ENCODE results near the gene TLCD1. TPM values are rescaled to one million over a fixed set of nuclear protein-coding genes. Genes with fewer than 3 reads are reported as not detected.
A peak's percentile ranks its signal among the peaks of the same experiment; 100 is the strongest.

TLCD1 gene
- total and polyA plus RNA-seq, 10 of the 15 experiments (the other 5 are each of a cell fraction or from before 2014, with no cell fraction given), result 2.9 to 19.8 (median 7.7) TPM

DNA sequence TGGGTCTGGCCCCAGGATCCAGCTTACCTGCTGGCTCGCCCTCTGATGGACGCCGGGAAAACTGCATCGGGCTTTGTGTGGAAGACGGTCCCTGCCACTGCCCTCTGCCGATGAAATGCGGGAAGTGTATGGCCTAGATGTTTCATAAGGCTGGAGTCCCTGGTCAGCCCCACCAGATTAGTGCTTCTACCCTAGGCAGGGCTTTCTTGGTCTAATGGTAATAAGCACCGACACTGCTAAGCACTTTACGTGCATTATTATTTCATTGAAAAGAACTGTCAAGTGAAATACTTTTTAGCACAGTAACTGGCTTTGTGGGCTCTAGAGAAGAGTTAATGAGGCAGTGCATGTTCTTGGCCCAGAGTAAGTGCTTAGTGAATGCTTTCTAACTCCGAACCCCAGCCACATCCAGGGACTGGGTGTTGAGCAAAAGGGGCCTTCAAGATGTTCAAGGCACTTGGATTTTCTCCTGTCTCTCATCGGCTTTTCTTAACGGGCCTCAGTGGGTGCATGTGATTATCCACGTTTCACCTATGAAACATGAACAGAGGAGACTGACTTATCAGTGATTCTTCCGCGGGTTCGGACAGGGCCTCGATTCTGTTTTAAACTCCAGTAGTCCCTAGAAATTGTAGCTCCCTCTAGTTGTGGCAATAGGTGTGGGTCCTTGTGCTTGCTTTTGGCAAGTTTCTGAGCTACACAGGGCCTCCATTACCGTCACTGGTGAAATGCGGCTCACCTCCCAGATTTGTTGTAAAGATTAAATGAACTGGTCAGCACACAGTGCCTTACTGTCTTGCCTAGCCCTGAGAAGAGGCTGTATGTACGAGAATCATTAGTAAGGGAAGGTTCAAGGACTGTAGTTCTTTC is 24.4 kb upstream of the TLCD1 start (continued):
- TF ChIP-seq, protein P1, sequence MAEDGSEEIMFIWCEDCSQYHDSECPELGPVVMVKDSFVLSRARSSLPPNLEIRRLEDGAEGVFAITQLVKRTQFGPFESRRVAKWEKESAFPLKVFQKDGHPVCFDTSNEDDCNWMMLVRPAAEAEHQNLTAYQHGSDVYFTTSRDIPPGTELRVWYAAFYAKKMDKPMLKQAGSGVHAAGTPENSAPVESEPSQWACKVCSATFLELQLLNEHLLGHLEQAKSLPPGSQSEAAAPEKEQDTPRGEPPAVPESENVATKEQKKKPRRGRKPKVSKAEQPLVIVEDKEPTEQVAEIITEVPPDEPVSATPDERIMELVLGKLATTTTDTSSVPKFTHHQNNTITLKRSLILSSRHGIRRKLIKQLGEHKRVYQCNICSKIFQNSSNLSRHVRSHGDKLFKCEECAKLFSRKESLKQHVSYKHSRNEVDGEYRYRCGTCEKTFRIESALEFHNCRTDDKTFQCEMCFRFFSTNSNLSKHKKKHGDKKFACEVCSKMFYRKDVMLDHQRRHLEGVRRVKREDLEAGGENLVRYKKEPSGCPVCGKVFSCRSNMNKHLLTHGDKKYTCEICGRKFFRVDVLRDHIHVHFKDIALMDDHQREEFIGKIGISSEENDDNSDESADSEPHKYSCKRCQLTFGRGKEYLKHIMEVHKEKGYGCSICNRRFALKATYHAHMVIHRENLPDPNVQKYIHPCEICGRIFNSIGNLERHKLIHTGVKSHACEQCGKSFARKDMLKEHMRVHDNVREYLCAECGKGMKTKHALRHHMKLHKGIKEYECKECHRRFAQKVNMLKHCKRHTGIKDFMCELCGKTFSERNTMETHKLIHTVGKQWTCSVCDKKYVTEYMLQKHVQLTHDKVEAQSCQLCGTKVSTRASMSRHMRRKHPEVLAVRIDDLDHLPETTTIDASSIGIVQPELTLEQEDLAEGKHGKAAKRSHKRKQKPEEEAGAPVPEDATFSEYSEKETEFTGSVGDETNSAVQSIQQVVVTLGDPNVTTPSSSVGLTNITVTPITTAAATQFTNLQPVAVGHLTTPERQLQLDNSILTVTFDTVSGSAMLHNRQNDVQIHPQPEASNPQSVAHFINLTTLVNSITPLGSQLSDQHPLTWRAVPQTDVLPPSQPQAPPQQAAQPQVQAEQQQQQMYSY (CRISPR knock-in tag; IDR thresholded peaks at IDR 0.05), result no peak
- TF ChIP-seq TAF1 (IDR thresholded peaks at IDR 0.05; ENCODE audit: borderline replicate concordance, low read depth, low read length), result no peak
- TF ChIP-seq, protein P2, sequence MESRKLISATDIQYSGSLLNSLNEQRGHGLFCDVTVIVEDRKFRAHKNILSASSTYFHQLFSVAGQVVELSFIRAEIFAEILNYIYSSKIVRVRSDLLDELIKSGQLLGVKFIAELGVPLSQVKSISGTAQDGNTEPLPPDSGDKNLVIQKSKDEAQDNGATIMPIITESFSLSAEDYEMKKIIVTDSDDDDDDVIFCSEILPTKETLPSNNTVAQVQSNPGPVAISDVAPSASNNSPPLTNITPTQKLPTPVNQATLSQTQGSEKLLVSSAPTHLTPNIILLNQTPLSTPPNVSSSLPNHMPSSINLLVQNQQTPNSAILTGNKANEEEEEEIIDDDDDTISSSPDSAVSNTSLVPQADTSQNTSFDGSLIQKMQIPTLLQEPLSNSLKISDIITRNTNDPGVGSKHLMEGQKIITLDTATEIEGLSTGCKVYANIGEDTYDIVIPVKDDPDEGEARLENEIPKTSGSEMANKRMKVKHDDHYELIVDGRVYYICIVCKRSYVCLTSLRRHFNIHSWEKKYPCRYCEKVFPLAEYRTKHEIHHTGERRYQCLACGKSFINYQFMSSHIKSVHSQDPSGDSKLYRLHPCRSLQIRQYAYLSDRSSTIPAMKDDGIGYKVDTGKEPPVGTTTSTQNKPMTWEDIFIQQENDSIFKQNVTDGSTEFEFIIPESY (IDR thresholded peaks at IDR 0.05), result no peak
- no peak for TF ChIP-seq NRF1 (conservative IDR thresholded peaks at IDR 0.05; ENCODE audit: low read depth, low read length)
- no peak for TF ChIP-seq SREBF2 (IDR thresholded peaks at IDR 0.05; ENCODE audit: low read length)
- TF ChIP-seq NFYB (IDR thresholded peaks at IDR 0.05; ENCODE audit: insufficient read depth, low read depth, low read length), result no peak
- no peak for TF ChIP-seq PAX8 (IDR thresholded peaks at IDR 0.05)
- peak; percentile 72; the same call in 1 of the 2 replicates for TF ChIP-seq IRF4 (IDR thresholded peaks at IDR 0.05; ENCODE audit: low read depth, low read length)
- TF ChIP-seq KLF5 (IDR thresholded peaks at IDR 0.05; ENCODE audit: partially characterized antibody), result peak; percentile 18
- no peak for TF ChIP-seq MYC (IDR thresholded peaks at IDR 0.05; ENCODE audit: insufficient read depth, insufficient read length, insufficient replicate concordance, low read length, severe bottlenecking)
- TF ChIP-seq FOXK2 (IDR thresholded peaks at IDR 0.05), result no peak
- no peak for TF ChIP-seq SREBF1 (IDR thresholded peaks at IDR 0.05; ENCODE audit: low read length)
- TF ChIP-seq ESRRA (IDR thresholded peaks at IDR 0.05; ENCODE audit: low read length), result no peak
- TF ChIP-seq IKZF2 (IDR thresholded peaks at IDR 0.05), result no peak
- peak; percentile 76 for TF ChIP-seq RAD21 (IDR thresholded peaks at IDR 0.05; ENCODE audit: insufficient read depth, low read depth, low read length)
- TF ChIP-seq BHLHE40 (IDR thresholded peaks at IDR 0.05; ENCODE audit: borderline replicate concordance in 1 of 2, low read depth in 2 of 2, low read length in 1 of 2), result peak; percentile 39 to 49; a peak in 2 of 4 replicates
- no peak for TF ChIP-seq ZZZ3 (IDR thresholded peaks at IDR 0.05; ENCODE audit: control insufficient read depth, insufficient read length, low read depth)
- no peak for TF ChIP-seq ASH2L (IDR thresholded peaks at IDR 0.05; ENCODE audit: borderline replicate concordance, low read depth)
- no peak for TF ChIP-seq TBL1XR1 (IDR thresholded peaks at IDR 0.05; ENCODE audit: low read depth, low read length)
- TF ChIP-seq, protein P3, sequence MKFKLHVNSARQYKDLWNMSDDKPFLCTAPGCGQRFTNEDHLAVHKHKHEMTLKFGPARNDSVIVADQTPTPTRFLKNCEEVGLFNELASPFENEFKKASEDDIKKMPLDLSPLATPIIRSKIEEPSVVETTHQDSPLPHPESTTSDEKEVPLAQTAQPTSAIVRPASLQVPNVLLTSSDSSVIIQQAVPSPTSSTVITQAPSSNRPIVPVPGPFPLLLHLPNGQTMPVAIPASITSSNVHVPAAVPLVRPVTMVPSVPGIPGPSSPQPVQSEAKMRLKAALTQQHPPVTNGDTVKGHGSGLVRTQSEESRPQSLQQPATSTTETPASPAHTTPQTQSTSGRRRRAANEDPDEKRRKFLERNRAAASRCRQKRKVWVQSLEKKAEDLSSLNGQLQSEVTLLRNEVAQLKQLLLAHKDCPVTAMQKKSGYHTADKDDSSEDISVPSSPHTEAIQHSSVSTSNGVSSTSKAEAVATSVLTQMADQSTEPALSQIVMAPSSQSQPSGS (IDR thresholded peaks at IDR 0.05; ENCODE audit: low read length), result peak; percentile 1; the same call in 1 of the 2 replicates
- 0 out of 2 replicates have a peak, but pooled peaks have one; percentile 33 for TF ChIP-seq CHD2 (IDR thresholded peaks at IDR 0.05; ENCODE audit: borderline replicate concordance, low read depth, low read length)
- TF ChIP-seq PML (IDR thresholded peaks at IDR 0.05; ENCODE audit: low read length), result peak; percentile 22; the same call in 1 of the 2 replicates
- TF ChIP-seq SMAD1 (IDR thresholded peaks at IDR 0.05; ENCODE audit: low read depth, partially characterized antibody), result no peak
- TF ChIP-seq IKZF1 (conservative IDR thresholded peaks at IDR 0.05), result peak; percentile 41; the same call in 1 of the 2 replicates

Data from GM12878 (cell line).